K562 (cell line): ENCODE results near the gene TEP1. TPM values are rescaled to one million over a fixed set of nuclear protein-coding genes. Genes with fewer than 3 reads are reported as not detected.

Experiments used
- BRD4 ChIP-seq: fragments of 200-600 bp; sonication (generic); IDR thresholded peaks from 2 replicates; pipeline ENCODE4 v1.6.1; 2017; ENCODE audit warnings: inconsistent platforms
- FOSL1 ChIP-seq: fragments of 200-800 bp; sonication (Bioruptor generic); conservative IDR thresholded peaks from 2 replicates; pipeline ENCODE4 v1.6.1; 2016; ENCODE audit warnings: missing genetic modification characterization, missing compliant biosample characterization
- HCFC1 ChIP-seq: IDR thresholded peaks from 2 replicates; pipeline ENCODE4 v1.6.1; 2012; ENCODE audit warnings: low read depth, low read length, improper control_type of control experiment
- HNRNPLL ChIP-seq: fragments of 200-400 bp; formaldehyde crosslinking; IDR thresholded peaks from 2 replicates; pipeline ENCODE4 v1.6.1; 2017; ENCODE audit warnings: low read length, low read depth, mild to moderate bottlenecking; ENCODE audit not compliant: poor library complexity, severe bottlenecking
- KAT8 ChIP-seq: fragments of 450-650 bp; IDR thresholded peaks from 2 replicates; pipeline ENCODE4 v1.6.1; 2016; ENCODE audit warnings: low read depth, mild to moderate bottlenecking
- KHSRP ChIP-seq: fragments of 450-650 bp; IDR thresholded peaks from 2 replicates; pipeline ENCODE4 v1.6.1; 2017
- L3MBTL2 ChIP-seq: fragments of 450-650 bp; IDR thresholded peaks from 2 replicates; pipeline ENCODE4 v1.6.1; 2016; ENCODE audit warnings: mild to moderate bottlenecking, moderate library complexity
- MTF1 ChIP-seq: fragments of 250-450 bp; sonication (Bioruptor Pico); IDR thresholded peaks from 2 replicates; pipeline ENCODE4 v1.9.0; 2021; ENCODE audit warnings: moderate library complexity, mild to moderate bottlenecking, inconsistent platforms, borderline replicate concordance
- NCOA2 ChIP-seq, 2 experiments: fragments of 450-650 bp; IDR thresholded peaks; 2 replicates each; pipeline ENCODE4 v1.6.1; 2018; ENCODE audit warnings: mild to moderate bottlenecking in 2 of 2, moderate library complexity in 1 of 2; ENCODE audit not compliant: partially characterized antibody in 2 of 2
- NFIX ChIP-seq: fragments of 250-450 bp; sonication (Bioruptor Pico); IDR thresholded peaks from 2 replicates; pipeline ENCODE4 v1.4.0; 2020; ENCODE audit warnings: low read depth, mild to moderate bottlenecking, moderate library complexity
- NFXL1 ChIP-seq: fragments of 450-650 bp; formaldehyde crosslinking; IDR thresholded peaks from 2 replicates; pipeline ENCODE4 v1.4.0; 2021; ENCODE audit warnings: mild to moderate bottlenecking
- NR1H2 ChIP-seq: sonication (generic); formaldehyde crosslinking; IDR thresholded peaks from 2 replicates; pipeline ENCODE4 v1.4.0; 2020; ENCODE audit warnings: mild to moderate bottlenecking, missing genetic modification reagents
- PHF21A ChIP-seq: fragments of 450-650 bp; IDR thresholded peaks from 2 replicates; pipeline ENCODE4 v1.6.1; 2017; ENCODE audit warnings: low read depth, borderline replicate concordance
- PHF8 ChIP-seq: fragments of 200-600 bp; sonication (generic); IDR thresholded peaks from 2 replicates; pipeline ENCODE4 v1.6.1; 2012; ENCODE audit warnings: mixed run types, mild to moderate bottlenecking, inconsistent platforms, low read length, moderate library complexity, borderline replicate concordance
- POLR2AphosphoS2 ChIP-seq: IDR thresholded peaks from 2 replicates; pipeline ENCODE4 v1.6.1; 2012; ENCODE audit warnings: low read length, improper control_type of control experiment
- PRMT5 ChIP-seq: sonication (generic); formaldehyde crosslinking; IDR thresholded peaks from 2 replicates; pipeline ENCODE4 v1.5.0; 2020; ENCODE audit warnings: missing genetic modification reagents
- SRSF9 ChIP-seq: fragments of 200-400 bp; formaldehyde crosslinking; IDR thresholded peaks from 2 replicates; pipeline ENCODE4 v1.6.1; 2017; ENCODE audit warnings: low read depth, low read length, borderline replicate concordance
- TAF1 ChIP-seq: IDR thresholded peaks from 2 replicates; pipeline ENCODE4 v1.6.1; 2011; ENCODE audit warnings: mild to moderate bottlenecking, low read length, moderate library complexity; ENCODE audit not compliant: insufficient read depth, control insufficient read depth, severe bottlenecking; ENCODE audit errors: extremely low read depth
- TEAD1 ChIP-seq, 2 experiments: fragments of 450-650 bp in 1 of 2; sonication (generic) in 1 of 2; formaldehyde crosslinking; IDR thresholded peaks; 2 replicates each; pipeline versions ENCODE4 v1.4.0 to v1.8.0; 2020 to 2022; ENCODE audit warnings: mild to moderate bottlenecking in 2 of 2, missing genetic modification reagents in 1 of 2
- TRIM24 ChIP-seq, 2 experiments: fragments of 450-650 bp; IDR thresholded peaks; 2 replicates each; pipeline ENCODE4 v1.6.1; 2016
- ZNF121 ChIP-seq: sonication (generic); formaldehyde crosslinking; conservative IDR thresholded peaks from 2 replicates; pipeline ENCODE4 v1.8.0; 2022; ENCODE audit warnings: missing genetic modification reagents
- ZNF699 ChIP-seq: fragments of 250-450 bp; sonication (Bioruptor Pico); IDR thresholded peaks from 2 replicates; pipeline ENCODE4 v1.8.0; 2021; ENCODE audit warnings: mild to moderate bottlenecking, moderate library complexity; ENCODE audit not compliant: insufficient replicate concordance
- polyA plus RNA-seq, 8 experiments: library from polyadenylated mRNA; depleted of rRNA in 4 of 8; stranded (reverse) in 5 of 8; unstranded in 3 of 8; fragments of >200 nt; fragmentation: Nextera tagmentation in 2 of 8; fragmentation: Illumina TruSeq in 1 of 8; extraction: Ambion mirVana in 2 of 8; extraction: Trizol in 1 of 8; gene quantifications; 2 replicates each; pipeline versions ENCODE4 v1.2.1 to v1.2.3, GENCODE V29; 2011 to 2014; ENCODE audit warnings: inconsistent platforms in 1 of 8, missing spikeins in 1 of 8
- total RNA-seq, 7 experiments: library from RNA; depleted of rRNA in 6 of 7; stranded (reverse); fragments of >200 nt in 6 of 7; fragmentation: Illumina TruSeq in 2 of 7; extraction: Trizol in 2 of 7; gene quantifications; 2 replicates each; pipeline versions ENCODE4 v1.2.1 to v1.2.3, GENCODE V29; 2011 to 2021; ENCODE audit warnings: low replicate concordance in 1 of 7
- TF ChIP-seq, protein P1 (sequence below), 2 experiments: fragments of 450-650 bp; conservative IDR thresholded peaks; 2 replicates each; pipeline ENCODE4 v1.6.1; 2017; ENCODE audit warnings: mild to moderate bottlenecking in 2 of 2, moderate library complexity in 2 of 2
- TF ChIP-seq, protein P2 (sequence below), 2 experiments: fragments of 450-650 bp in 1 of 2; sonication (generic) in 1 of 2; formaldehyde crosslinking; conservative IDR thresholded peaks; 2 replicates each; pipeline versions ENCODE4 v1.4.0 to v1.8.1; 2020 to 2022; ENCODE audit warnings: mild to moderate bottlenecking in 1 of 2, missing genetic modification reagents in 1 of 2
- TF ChIP-seq, protein P3 (sequence below): fragments of 450-650 bp; IDR thresholded peaks from 2 replicates; pipeline ENCODE4 v1.6.1; 2016; ENCODE audit warnings: antibody characterized with exemption
- TF ChIP-seq, protein P4 (sequence below): sonication (generic); formaldehyde crosslinking; IDR thresholded peaks from 2 replicates; pipeline ENCODE4 v1.8.0; 2022; ENCODE audit warnings: mild to moderate bottlenecking, missing genetic modification reagents

The TEP1 gene
- total and polyA plus RNA-seq, 9 of the 15 experiments (the other 6 are each of a cell fraction or from before 2014, with no cell fraction given), result 1.0 to 12.2 (median 7.1) TPM

DNA sequence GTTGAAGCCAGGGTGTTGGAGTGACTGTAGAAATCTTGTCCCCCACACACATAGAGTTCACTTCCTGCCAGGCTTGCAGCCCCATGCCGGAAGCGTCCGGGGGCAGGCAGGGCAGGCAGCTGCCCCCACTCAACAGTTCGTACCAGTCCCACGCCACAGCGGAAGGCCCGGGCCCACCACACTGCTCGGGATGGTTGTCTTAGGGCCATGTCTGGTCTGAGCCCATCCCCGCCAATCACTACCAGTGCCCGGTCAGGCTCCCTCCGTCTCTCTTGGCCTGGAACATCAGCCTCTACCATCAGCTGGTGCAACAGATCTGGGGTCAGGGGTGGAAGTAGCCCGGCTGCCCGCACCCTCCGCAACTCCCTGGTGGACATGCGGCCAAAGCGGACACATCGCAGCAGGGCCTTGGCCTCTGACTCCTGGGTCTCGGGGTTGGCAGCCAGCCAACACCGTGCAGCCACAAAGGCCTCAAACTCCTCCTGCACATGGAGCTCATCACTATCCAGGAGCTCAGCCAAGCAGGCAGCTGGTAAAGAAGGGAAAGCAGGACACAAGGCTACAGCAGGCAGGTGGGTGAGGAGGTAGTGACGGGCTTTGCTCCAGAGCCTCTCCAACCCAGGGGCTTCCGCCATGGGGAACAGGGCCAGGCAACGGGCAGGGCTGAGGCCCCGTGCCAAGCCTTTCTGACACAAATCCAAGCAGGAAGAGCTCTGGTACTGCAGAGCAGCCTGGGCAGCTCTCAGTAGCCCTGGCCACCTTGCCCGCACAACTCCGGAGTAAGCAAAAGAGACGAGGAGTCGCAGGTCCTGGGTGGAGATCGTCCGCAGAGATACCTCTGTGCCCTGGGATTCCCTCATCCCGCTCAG is 16.7 kb upstream of the TEP1 start (continued):
- TF ChIP-seq NCOA2 (IDR thresholded peaks at IDR 0.05; ENCODE audit: partially characterized antibody in 2 of 2) (no peak), TEAD1 (CRISPR knock-in tag; IDR thresholded peaks at IDR 0.05) (no peak), NR1H2 (no peak), ZNF699 (CRISPR knock-in tag) (no peak), TRIM24 (IDR thresholded peaks at IDR 0.05) (no peak), BRD4 (no peak), ZNF121 (CRISPR knock-in tag) (no peak), NFXL1 (CRISPR knock-in tag) (no peak), PHF8 (no peak), KAT8 (no peak), PRMT5 (no peak), FOSL1 (tag) (no peak), HNRNPLL (peak; percentile 81), L3MBTL2 (peak; percentile 45; the same call in 1 of the 2 replicates), KHSRP (no peak), TAF1 (no peak), NFIX (CRISPR knock-in tag) (peak; percentile 79), POLR2AphosphoS2 (no peak), HCFC1 (no peak), PHF21A (no peak), MTF1 (no peak), SRSF9 (no peak)
- TF ChIP-seq, protein P1, sequence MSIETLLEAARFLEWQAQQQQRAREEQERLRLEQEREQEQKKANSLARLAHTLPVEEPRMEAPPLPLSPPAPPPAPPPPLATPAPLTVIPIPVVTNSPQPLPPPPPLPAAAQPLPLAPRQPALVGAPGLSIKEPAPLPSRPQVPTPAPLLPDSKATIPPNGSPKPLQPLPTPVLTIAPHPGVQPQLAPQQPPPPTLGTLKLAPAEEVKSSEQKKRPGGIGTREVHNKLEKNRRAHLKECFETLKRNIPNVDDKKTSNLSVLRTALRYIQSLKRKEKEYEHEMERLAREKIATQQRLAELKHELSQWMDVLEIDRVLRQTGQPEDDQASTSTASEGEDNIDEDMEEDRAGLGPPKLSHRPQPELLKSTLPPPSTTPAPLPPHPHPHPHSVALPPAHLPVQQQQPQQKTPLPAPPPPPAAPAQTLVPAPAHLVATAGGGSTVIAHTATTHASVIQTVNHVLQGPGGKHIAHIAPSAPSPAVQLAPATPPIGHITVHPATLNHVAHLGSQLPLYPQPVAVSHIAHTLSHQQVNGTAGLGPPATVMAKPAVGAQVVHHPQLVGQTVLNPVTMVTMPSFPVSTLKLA (conservative IDR thresholded peaks at IDR 0.05), result no peak
- TF ChIP-seq, protein P2, sequence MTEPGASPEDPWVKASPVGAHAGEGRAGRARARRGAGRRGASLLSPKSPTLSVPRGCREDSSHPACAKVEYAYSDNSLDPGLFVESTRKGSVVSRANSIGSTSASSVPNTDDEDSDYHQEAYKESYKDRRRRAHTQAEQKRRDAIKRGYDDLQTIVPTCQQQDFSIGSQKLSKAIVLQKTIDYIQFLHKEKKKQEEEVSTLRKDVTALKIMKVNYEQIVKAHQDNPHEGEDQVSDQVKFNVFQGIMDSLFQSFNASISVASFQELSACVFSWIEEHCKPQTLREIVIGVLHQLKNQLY (CRISPR knock-in tag; conservative IDR thresholded peaks at IDR 0.05), result no peak
- TF ChIP-seq, protein P3, sequence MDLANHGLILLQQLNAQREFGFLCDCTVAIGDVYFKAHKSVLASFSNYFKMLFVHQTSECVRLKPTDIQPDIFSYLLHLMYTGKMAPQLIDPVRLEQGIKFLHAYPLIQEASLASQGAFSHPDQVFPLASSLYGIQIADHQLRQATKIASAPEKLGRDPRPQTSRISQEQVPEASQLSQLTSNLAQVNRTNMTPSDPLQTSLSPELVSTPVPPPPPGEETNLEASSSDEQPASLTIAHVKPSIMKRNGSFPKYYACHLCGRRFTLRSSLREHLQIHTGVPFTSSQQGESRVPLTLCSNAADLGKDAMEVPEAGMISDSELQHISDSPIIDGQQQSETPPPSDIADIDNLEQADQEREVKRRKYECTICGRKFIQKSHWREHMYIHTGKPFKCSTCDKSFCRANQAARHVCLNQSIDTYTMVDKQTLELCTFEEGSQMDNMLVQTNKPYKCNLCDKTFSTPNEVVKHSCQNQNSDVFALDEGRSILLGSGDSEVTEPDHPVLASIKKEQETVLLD, result no peak
- TF ChIP-seq, protein P4, sequence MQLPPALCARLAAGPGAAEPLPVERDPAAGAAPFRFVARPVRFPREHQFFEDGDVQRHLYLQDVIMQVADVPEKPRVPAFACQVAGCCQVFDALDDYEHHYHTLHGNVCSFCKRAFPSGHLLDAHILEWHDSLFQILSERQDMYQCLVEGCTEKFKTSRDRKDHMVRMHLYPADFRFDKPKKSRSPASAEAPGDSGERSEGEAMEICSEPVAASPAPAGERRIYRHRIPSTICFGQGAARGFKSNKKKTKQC (CRISPR knock-in tag), result no peak
